Measurements from ENCODE around the gene CWF19L1. TPM values are rescaled to one million over a fixed set of nuclear protein-coding genes. Genes with fewer than 3 reads are reported as not detected.

CWF19L1 gene
- polyA plus RNA-seq, 1 donor from 2014 or later, result 36.9 TPM

DNA sequence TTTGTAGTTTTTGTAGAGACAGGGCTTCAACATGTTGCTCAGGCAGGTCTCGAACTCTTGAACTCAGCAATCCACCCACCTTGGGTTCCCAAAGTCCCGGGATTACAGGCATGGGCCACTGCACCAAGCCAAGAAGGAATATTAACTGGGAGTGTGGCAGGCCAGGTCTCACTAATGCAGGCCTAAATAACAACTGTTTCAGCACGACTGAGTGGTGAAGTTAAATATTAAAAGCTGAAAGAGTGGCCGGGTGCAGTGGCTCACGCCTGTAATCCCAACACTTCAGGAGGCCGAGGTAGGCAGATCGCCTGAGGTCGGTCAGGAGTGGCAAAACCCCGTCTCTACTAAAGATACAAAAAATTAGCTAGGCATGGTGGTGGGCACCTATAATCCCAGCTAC, 59.2 kb downstream of the CWF19L1 start:
- no peaks in the 10 kb centered on the region for H4K20me1 ChIP-seq (ENCODE audit: insufficient read depth)
- no peaks in the 10 kb centered on the region for H3K79me2 ChIP-seq (replicated peaks; ENCODE audit: insufficient read depth, low read length)
- H3K9me3 ChIP-seq (ENCODE audit: low read length), result no peaks in the 10 kb centered on the region
- TF ChIP-seq REST (IDR thresholded peaks at IDR 0.05; ENCODE audit: borderline replicate concordance) (no peak), TAF1 (IDR thresholded peaks at IDR 0.05; ENCODE audit: low read depth) (no peak), EZH2 (IDR thresholded peaks at IDR 0.05; ENCODE audit: borderline replicate concordance, insufficient read depth, low read length, poor library complexity, severe bottlenecking) (no peak), POLR2AphosphoS5 (IDR thresholded peaks at IDR 0.05) (no peak), RAD21 (conservative IDR thresholded peaks at IDR 0.05) (no peak), SMC3 (conservative IDR thresholded peaks at IDR 0.05; ENCODE audit: poor library complexity) (no peak), MXI1 (conservative IDR thresholded peaks at IDR 0.05; ENCODE audit: poor library complexity, severe bottlenecking) (no peak), EP300 (conservative IDR thresholded peaks at IDR 0.05; ENCODE audit: poor library complexity, severe bottlenecking) (no peak)
- TF ChIP-seq, protein P1, sequence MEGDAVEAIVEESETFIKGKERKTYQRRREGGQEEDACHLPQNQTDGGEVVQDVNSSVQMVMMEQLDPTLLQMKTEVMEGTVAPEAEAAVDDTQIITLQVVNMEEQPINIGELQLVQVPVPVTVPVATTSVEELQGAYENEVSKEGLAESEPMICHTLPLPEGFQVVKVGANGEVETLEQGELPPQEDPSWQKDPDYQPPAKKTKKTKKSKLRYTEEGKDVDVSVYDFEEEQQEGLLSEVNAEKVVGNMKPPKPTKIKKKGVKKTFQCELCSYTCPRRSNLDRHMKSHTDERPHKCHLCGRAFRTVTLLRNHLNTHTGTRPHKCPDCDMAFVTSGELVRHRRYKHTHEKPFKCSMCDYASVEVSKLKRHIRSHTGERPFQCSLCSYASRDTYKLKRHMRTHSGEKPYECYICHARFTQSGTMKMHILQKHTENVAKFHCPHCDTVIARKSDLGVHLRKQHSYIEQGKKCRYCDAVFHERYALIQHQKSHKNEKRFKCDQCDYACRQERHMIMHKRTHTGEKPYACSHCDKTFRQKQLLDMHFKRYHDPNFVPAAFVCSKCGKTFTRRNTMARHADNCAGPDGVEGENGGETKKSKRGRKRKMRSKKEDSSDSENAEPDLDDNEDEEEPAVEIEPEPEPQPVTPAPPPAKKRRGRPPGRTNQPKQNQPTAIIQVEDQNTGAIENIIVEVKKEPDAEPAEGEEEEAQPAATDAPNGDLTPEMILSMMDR (IDR thresholded peaks at IDR 0.05; ENCODE audit: poor library complexity, severe bottlenecking), result no peak
- H3K9ac ChIP-seq (ENCODE audit: low read length), result no peak overlapping the region
- H3K36me3 ChIP-seq (ENCODE audit: insufficient read depth, low read length), result peaks cover 9% of the 10 kb centered on the region
- H2AFZ ChIP-seq (ENCODE audit: low read depth, low read length), result no peak overlapping the region
- no peaks in the 10 kb centered on the region for H3F3A ChIP-seq (ENCODE audit: insufficient read depth, low read length, poor library complexity, severe bottlenecking)
- no peak overlapping the region for H3K27ac ChIP-seq (ENCODE audit: low read length)
- no peak overlapping the region for H3K4me2 ChIP-seq (ENCODE audit: low read length)
- H3K4me3 ChIP-seq (ENCODE audit: low read length), result no peak overlapping the region
- no peaks in the 10 kb centered on the region for H3K27me3 ChIP-seq (ENCODE audit: insufficient read depth, low read depth, low read length)
- no peaks in the 10 kb centered on the region for H3K9me2 ChIP-seq (ENCODE audit: insufficient read depth, low read length)

DNA sequence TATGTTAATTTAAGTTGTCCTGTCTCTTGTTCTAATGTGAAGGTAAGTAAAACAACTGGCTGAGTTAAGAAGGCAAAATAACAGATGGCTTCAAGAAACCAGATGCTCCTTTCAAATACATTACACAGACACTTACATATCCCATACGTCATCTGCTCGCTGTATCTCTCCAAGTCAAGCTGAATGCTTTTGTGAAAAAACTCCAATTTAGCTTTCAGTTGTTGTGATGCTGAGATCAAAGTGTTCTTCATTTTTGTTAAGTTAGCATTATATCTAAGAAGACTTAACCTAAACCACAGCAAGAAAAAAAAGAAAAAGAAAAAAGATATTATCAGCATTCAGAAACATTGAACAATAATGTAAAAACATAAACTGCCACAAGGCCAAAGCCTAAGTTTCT, 63.1 kb downstream of the CWF19L1 start:
- Histone ChIP-seq H3K27ac (ENCODE audit: low read length) (no peak overlapping the region), H3K9me3 (ENCODE audit: low read length) (no peaks in the 10 kb centered on the region), H3K4me3 (ENCODE audit: low read length) (no peak overlapping the region), H3K4me2 (ENCODE audit: low read length) (no peak overlapping the region), H3F3A (ENCODE audit: insufficient read depth, low read length, poor library complexity, severe bottlenecking) (no peaks in the 10 kb centered on the region), H4K20me1 (ENCODE audit: insufficient read depth) (no peaks in the 10 kb centered on the region), H3K9me2 (ENCODE audit: insufficient read depth, low read length) (no peaks in the 10 kb centered on the region), H3K36me3 (ENCODE audit: insufficient read depth, low read length) (peaks cover 8% of the 10 kb centered on the region), H2AFZ (ENCODE audit: low read depth, low read length) (no peak overlapping the region), H3K27me3 (ENCODE audit: insufficient read depth, low read depth, low read length) (no peaks in the 10 kb centered on the region), H3K79me2 (replicated peaks; ENCODE audit: insufficient read depth, low read length) (no peaks in the 10 kb centered on the region), H3K9ac (ENCODE audit: low read length) (no peak overlapping the region)
- TF ChIP-seq MXI1 (conservative IDR thresholded peaks at IDR 0.05; ENCODE audit: poor library complexity, severe bottlenecking) (no peak), RAD21 (conservative IDR thresholded peaks at IDR 0.05) (no peak), POLR2AphosphoS5 (IDR thresholded peaks at IDR 0.05) (no peak), TAF1 (IDR thresholded peaks at IDR 0.05; ENCODE audit: low read depth) (no peak), REST (IDR thresholded peaks at IDR 0.05; ENCODE audit: borderline replicate concordance) (no peak)
